VCaP (cell line): Measurements from ENCODE around the gene FCAMR.
A peak's percentile ranks its signal among the peaks of the same experiment; 100 is the strongest.

Experiments used
- H3K27ac ChIP-seq: fragments of 450-650 bp; 2 replicates; pipeline ENCODE4 v1.5.1; 2017
- CTCF ChIP-seq: fragments of 450-650 bp; conservative IDR thresholded peaks from 2 replicates; pipeline ENCODE4 v1.5.1; 2017; ENCODE audit warnings: mild to moderate bottlenecking, moderate library complexity

FCAMR gene

GRCh38 chr1:206975306-206975705 is 5.0 kb upstream of the FCAMR start:
- no peak for TF ChIP-seq CTCF
- no peak overlapping the region for H3K27ac ChIP-seq

DNA sequence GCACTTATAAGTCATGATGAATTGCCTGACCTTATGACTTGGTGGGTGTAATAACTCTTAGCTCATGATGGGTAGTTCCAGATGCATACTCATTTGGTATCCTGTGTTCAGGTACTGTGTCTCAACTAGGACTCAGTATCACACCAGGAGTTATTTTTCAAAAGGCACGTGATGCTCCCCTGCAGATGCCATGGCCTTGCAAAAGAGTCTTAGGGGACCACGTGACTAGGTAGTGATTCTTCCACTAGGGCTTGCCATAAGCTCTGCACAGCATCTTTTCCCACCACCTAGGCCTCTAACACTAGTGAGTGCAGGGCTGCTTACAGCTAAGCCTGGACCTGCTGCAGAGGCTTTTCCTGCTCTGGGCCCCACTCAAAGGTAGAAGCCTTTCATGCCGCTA is 3.9 kb upstream of the FCAMR start:
- no peak for TF ChIP-seq CTCF
- H3K27ac ChIP-seq = peak overlapping the region; percentile 77

GRCh38 chr1:206972728-206973127 is 2.5 kb upstream of the FCAMR start:
- no peak for TF ChIP-seq CTCF
- peak overlapping the region; percentile 77 for H3K27ac ChIP-seq

- peak overlapping the region; percentile 77 for H3K27ac ChIP-seq
- TF ChIP-seq CTCF = no peak
These were observed 882 bp upstream of the FCAMR start for GRCh38 chr1:206971029-206971655.

GRCh38 chr1:206969090-206969489 is 1.2 kb downstream of the FCAMR start:
- TF ChIP-seq CTCF = no peak
- no peak overlapping the region for H3K27ac ChIP-seq

GRCh38 chr1:206967096-206967849 is 3.0 kb downstream of the FCAMR start:
- H3K27ac ChIP-seq = no peak overlapping the region
- TF ChIP-seq CTCF = no peak

DNA sequence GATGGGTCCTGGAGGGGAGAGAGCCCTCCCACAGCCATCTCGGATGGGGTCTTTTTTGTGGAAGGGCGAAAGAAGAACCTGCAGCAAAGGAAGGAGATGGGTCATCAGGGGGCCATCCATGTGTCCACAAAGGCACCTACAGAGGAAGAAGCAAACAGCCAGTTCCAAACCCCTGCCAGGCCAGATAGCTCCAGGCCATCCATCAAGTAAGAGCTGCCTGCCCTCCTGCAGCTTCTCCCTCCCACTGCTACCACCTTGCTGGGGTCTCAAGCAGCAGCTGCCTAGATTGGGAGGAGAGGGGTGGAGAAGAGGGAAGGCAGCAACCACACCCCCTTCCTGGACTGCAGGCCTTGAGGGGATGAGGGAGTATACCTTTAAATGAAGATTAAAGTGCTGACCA is 4.5 kb downstream of the FCAMR start:
- H3K27ac ChIP-seq = no peak overlapping the region
- no peak for TF ChIP-seq CTCF
